ENCODE data around the gene SLC7A14. TPM values are rescaled to one million over a fixed set of nuclear protein-coding genes. Genes with fewer than 3 reads are reported as not detected.

Gene SLC7A14
- total RNA-seq, 5 donors from 2014 or later (not counting 1 experiment from before 2014, with no cell fraction given), result not detected

GRCh38 chr3:170476291-170476690, 109.6 kb downstream of the SLC7A14 start:
- H3K36me3 Mint-ChIP-seq, result no peaks in the 10 kb centered on the region
- H3K27ac Mint-ChIP-seq, result no peak overlapping the region
- H3K27me3 ChIP-seq (replicated peaks in 1 of 2; ENCODE audit: control insufficient read depth in 2 of 2, extremely low read depth in 1 of 2, insufficient read depth in 2 of 2, low read length in 1 of 2), result peaks cover 2 to 13% of the 10 kb centered on the region in 2 experiments
- H3K4me1 ChIP-seq (ENCODE audit: control insufficient read depth in 1 of 2, extremely low read depth in 1 of 2, insufficient read depth in 2 of 2, low read length in 2 of 2), result no peaks in the 10 kb centered on the region
- no peak overlapping the region for H3K27ac ChIP-seq (ENCODE audit: low read length)
- 51% methylated on average over 2 of the region's 6 CpGs for WGBS (ENCODE audit: insufficient coverage)
- ATAC-seq (replicated peaks in 1 of 4) (no peak), DNase-seq (no peak)
- peaks cover 23 to 24% of the 10 kb centered on the region in 2 donors for H3K27me3 Mint-ChIP-seq
- no peaks in the 10 kb centered on the region for H3K9me3 Mint-ChIP-seq
- H3K4me1 Mint-ChIP-seq, result no peaks in the 10 kb centered on the region
- ChIA-PET POLR2A (no interaction called here), CTCF (no interaction called here)
- H3K4me3 Mint-ChIP-seq, result no peak overlapping the region
- H3K36me3 ChIP-seq (ENCODE audit: control insufficient read depth in 2 of 2, extremely low read depth in 1 of 2, insufficient read depth in 1 of 2, low read length in 1 of 2), result no peaks in the 10 kb centered on the region
- no peak overlapping the region for H3K4me3 ChIP-seq (ENCODE audit: control insufficient read depth in 1 of 2, extremely low read depth in 1 of 2, low read length in 1 of 2)
- H3K9me3 ChIP-seq, result no peaks in the 10 kb centered on the region

DNA sequence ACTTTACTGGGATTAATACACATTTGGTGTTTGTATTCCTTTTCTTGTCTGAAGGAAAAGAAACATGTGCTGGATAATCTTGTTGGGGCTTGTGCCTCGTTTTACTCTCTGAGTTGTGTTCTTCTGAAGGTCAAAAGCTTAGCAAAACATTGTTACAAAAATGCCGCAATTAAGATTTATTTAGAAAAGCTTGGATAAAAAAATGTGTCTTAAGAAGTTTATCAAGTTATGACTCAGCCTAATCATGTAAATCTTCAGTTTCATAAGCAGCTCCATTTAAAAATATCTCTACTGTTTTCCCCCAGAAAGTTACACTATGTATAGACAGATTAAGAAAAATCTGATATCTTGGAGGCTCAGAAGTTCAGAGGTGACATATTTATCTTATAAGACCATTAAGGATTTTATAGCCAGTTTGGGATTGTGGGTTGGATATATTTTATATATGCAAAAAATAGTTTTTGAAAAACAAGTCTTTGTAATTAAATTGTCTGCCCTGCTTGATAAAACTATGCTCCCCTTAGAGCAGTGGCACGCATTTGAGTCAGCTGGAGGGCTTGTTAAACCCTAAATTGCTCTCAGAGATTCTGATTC, 110.7 kb downstream of the SLC7A14 start:
- ChIA-PET CTCF (no interaction called here), POLR2A (no interaction called here)
- no peaks in the 10 kb centered on the region for H3K4me1 Mint-ChIP-seq
- H3K36me3 ChIP-seq (ENCODE audit: control insufficient read depth in 2 of 2, extremely low read depth in 1 of 2, insufficient read depth in 1 of 2, low read length in 1 of 2), result no peaks in the 10 kb centered on the region
- H3K4me3 Mint-ChIP-seq, result no peak overlapping the region
- H3K4me3 ChIP-seq (ENCODE audit: control insufficient read depth in 1 of 2, extremely low read depth in 1 of 2, low read length in 1 of 2), result no peak overlapping the region
- no peaks in the 10 kb centered on the region for H3K9me3 Mint-ChIP-seq
- peaks cover 2 to 10% of the 10 kb centered on the region in 2 experiments for H3K27me3 ChIP-seq (replicated peaks in 1 of 2; ENCODE audit: control insufficient read depth in 2 of 2, extremely low read depth in 1 of 2, insufficient read depth in 2 of 2, low read length in 1 of 2)
- no peak for DNase-seq
- ATAC-seq (replicated peaks in 1 of 4), result no peak
- H3K27ac Mint-ChIP-seq, result no peak overlapping the region
- no peaks in the 10 kb centered on the region for H3K9me3 ChIP-seq
- H3K36me3 Mint-ChIP-seq, result no peaks in the 10 kb centered on the region
- no peaks in the 10 kb centered on the region for H3K4me1 ChIP-seq (ENCODE audit: control insufficient read depth in 1 of 2, extremely low read depth in 1 of 2, insufficient read depth in 2 of 2, low read length in 2 of 2)
- H3K27me3 Mint-ChIP-seq, result peaks cover 30 to 34% of the 10 kb centered on the region in 2 donors
- H3K27ac ChIP-seq (ENCODE audit: low read length), result no peak overlapping the region
- 64% methylated on average over 2 of the region's 3 CpGs for WGBS (ENCODE audit: insufficient coverage)

DNA sequence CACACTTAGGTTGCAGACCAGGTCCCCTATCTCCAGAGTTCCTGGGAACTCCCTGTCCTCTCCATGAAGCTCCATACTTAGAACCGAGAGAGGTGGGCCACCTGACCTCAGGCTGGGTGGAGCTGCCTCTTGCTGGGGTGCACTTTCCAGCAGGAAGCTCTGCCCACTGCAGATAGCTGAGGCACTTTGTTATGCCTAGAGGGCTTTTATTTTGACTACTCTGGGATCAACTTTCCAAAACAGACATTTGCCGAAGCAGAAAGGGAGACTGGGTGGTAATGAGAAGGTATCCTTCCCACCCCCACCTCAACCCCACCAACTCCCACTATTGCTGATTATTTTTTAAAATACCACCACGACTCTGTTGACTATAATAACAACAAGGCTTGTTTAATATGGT, 112.5 kb downstream of the SLC7A14 start:
- CTCF ChIA-PET, result no interaction called here
- no peak overlapping the region for H3K4me3 Mint-ChIP-seq
- no peaks in the 10 kb centered on the region for H3K36me3 ChIP-seq (ENCODE audit: control insufficient read depth in 2 of 2, extremely low read depth in 1 of 2, insufficient read depth in 1 of 2, low read length in 1 of 2)
- no peaks in the 10 kb centered on the region for H3K9me3 ChIP-seq
- no peaks in the 10 kb centered on the region for H3K4me1 ChIP-seq (ENCODE audit: control insufficient read depth in 1 of 2, extremely low read depth in 1 of 2, insufficient read depth in 2 of 2, low read length in 2 of 2)
- ATAC-seq (replicated peaks in 1 of 4) (no peak), DNase-seq (no peak)
- no peaks in the 10 kb centered on the region for H3K36me3 Mint-ChIP-seq
- H3K9me3 Mint-ChIP-seq, result no peaks in the 10 kb centered on the region
- no peaks in the 10 kb centered on the region for H3K4me1 Mint-ChIP-seq
- peaks cover 2 to 11% of the 10 kb centered on the region in 2 experiments for H3K27me3 ChIP-seq (replicated peaks in 1 of 2; ENCODE audit: control insufficient read depth in 2 of 2, extremely low read depth in 1 of 2, insufficient read depth in 2 of 2, low read length in 1 of 2)
- no peak overlapping the region for H3K27ac Mint-ChIP-seq
- H3K4me3 ChIP-seq (ENCODE audit: control insufficient read depth in 1 of 2, extremely low read depth in 1 of 2, low read length in 1 of 2), result no peak overlapping the region
- no peak overlapping the region for H3K27ac ChIP-seq (ENCODE audit: low read length)
- H3K27me3 Mint-ChIP-seq, result peaks cover 33 to 35% of the 10 kb centered on the region in 2 donors
- POLR2A ChIA-PET, result no interaction called here
- WGBS (ENCODE audit: insufficient coverage), result 22% methylated on average over 1 of the region's 3 CpGs

GRCh38 chr3:170471149-170471548, 114.7 kb downstream of the SLC7A14 start:
- ChIA-PET POLR2A (no interaction called here), CTCF (no interaction called here)
- peaks cover 2 to 11% of the 10 kb centered on the region in 2 experiments for H3K27me3 ChIP-seq (replicated peaks in 1 of 2; ENCODE audit: control insufficient read depth in 2 of 2, extremely low read depth in 1 of 2, insufficient read depth in 2 of 2, low read length in 1 of 2)
- H3K4me3 ChIP-seq (ENCODE audit: control insufficient read depth in 1 of 2, extremely low read depth in 1 of 2, low read length in 1 of 2), result no peak overlapping the region
- H3K36me3 Mint-ChIP-seq, result no peaks in the 10 kb centered on the region
- WGBS (ENCODE audit: insufficient coverage), result no CpG with 5 or more reads among the region's 3 CpGs
- H3K9me3 Mint-ChIP-seq, result no peaks in the 10 kb centered on the region
- DNase-seq, result no peak
- H3K36me3 ChIP-seq (ENCODE audit: control insufficient read depth in 2 of 2, extremely low read depth in 1 of 2, insufficient read depth in 1 of 2, low read length in 1 of 2), result no peaks in the 10 kb centered on the region
- no peaks in the 10 kb centered on the region for H3K4me1 ChIP-seq (ENCODE audit: control insufficient read depth in 1 of 2, extremely low read depth in 1 of 2, insufficient read depth in 2 of 2, low read length in 2 of 2)
- H3K27ac ChIP-seq (ENCODE audit: low read length), result no peak overlapping the region
- no peaks in the 10 kb centered on the region for H3K4me1 Mint-ChIP-seq
- no peak for ATAC-seq (replicated peaks in 1 of 4)
- no peaks in the 10 kb centered on the region for H3K9me3 ChIP-seq
- H3K27ac Mint-ChIP-seq, result no peak overlapping the region
- H3K4me3 Mint-ChIP-seq, result no peak overlapping the region
- H3K27me3 Mint-ChIP-seq, result peaks cover 32 to 33% of the 10 kb centered on the region in 2 donors

DNA sequence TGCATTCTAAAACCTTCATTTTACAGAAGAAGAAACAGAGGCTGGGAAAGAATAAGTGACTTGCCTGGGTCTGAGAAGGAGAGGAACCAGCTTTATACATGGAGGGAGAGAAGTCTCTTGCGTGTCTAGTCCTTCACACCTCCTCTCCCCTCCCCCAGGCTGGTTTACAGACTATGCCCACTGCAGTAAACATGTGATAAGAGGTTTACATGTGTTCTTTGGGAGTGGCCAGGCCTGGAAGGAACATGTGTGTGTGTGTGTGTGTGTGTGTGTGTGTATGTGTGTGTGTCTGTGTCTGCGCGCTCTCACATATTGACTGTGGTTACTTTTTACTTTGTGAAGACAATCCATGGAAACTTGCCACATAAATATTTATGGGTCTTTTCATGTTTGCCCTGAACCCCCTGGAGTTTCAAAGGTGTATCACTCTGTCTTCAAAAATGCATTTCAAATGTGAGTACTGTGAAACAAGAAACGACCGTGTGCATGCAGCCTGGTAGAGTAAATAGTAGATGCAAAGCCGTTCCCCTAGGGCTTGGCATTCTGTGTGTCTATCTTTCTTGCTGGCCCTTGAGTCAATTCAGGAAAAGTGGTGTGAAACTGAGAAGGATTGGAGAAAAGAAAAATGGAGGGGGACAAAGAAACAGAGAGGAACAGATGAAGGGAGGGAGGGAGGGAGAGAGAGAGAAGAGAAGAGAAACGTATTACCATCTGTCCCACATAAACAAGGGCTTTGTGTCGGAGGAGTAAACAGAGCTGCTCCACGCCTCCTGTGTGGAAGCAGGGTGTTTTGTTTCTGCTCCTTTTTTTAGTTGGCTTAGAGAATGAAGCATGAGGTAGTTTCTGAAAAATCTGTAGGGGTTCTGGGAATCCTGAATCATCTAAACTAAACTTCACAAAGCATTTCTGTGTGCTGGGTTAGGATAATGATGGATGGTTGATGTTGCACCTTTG, 115.5 kb downstream of the SLC7A14 start:
- no peak overlapping the region for H3K4me3 ChIP-seq (ENCODE audit: control insufficient read depth in 1 of 2, extremely low read depth in 1 of 2, low read length in 1 of 2)
- ATAC-seq (replicated peaks in 1 of 4) (no peak), DNase-seq (no peak)
- Mint-ChIP-seq H3K4me1 (no peaks in the 10 kb centered on the region), H3K36me3 (no peaks in the 10 kb centered on the region), H3K27ac (no peak overlapping the region), H3K4me3 (no peak overlapping the region), H3K27me3 (peaks cover 25 to 26% of the 10 kb centered on the region in 2 donors), H3K9me3 (no peaks in the 10 kb centered on the region)
- H3K9me3 ChIP-seq, result no peaks in the 10 kb centered on the region
- 51% methylated on average over 3 of the region's 9 CpGs for WGBS (ENCODE audit: insufficient coverage)
- CTCF ChIA-PET, result no interaction called here
- H3K4me1 ChIP-seq (ENCODE audit: control insufficient read depth in 1 of 2, extremely low read depth in 1 of 2, insufficient read depth in 2 of 2, low read length in 2 of 2), result no peaks in the 10 kb centered on the region
- POLR2A ChIA-PET, result no interaction called here
- no peaks in the 10 kb centered on the region for H3K36me3 ChIP-seq (ENCODE audit: control insufficient read depth in 2 of 2, extremely low read depth in 1 of 2, insufficient read depth in 1 of 2, low read length in 1 of 2)
- no peak overlapping the region for H3K27ac ChIP-seq (ENCODE audit: low read length)
- H3K27me3 ChIP-seq (replicated peaks in 1 of 2; ENCODE audit: control insufficient read depth in 2 of 2, extremely low read depth in 1 of 2, insufficient read depth in 2 of 2, low read length in 1 of 2), result peaks cover 2 to 11% of the 10 kb centered on the region in 2 experiments

DNA sequence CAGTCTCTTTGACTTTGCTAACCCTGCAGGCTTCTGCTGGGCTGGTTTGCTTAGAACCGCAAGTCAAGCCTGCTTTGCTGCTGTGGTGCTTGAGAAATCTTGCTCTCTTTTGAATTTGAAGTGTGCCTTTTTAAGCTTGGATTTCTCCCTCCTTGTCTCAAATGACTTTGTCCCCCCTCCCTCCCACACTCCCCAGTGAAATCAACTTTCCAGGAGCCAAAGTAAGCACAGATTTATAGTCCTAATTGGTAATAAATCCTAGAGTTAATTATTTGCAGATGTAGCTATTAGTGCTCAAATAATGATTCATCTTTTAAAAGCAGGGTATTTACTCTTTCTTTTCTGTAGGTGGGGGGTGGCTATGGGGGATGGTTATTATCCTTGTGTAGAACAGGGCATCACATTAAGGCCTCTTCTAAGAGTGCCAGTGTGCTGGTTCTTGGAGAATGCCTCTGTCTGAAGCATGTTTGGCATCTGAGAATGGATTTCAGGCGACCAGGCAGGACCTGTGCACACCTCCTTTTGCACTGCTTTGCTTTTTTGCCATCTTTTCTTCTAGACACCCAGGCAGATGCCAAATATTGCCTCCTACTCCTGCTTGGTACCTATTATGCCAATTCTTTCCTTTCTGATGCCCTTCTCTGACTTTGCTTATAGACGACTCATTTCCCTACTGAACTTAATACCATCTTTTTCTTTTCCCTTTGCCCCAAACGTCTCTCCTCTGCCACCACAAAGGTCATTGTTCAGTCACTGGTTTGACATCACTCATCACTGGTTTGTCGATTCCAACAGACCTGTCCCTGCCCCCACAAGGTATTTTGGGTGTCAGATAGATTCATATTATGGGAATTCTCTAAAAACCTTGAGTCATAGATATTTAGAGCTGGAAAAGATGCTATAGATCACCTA, 116.5 kb downstream of the SLC7A14 start:
- Mint-ChIP-seq H3K36me3 (no peaks in the 10 kb centered on the region), H3K4me3 (no peak overlapping the region), H3K27ac (no peak overlapping the region), H3K4me1 (no peaks in the 10 kb centered on the region), H3K9me3 (no peaks in the 10 kb centered on the region), H3K27me3 (peaks cover 22 to 26% of the 10 kb centered on the region in 2 donors)
- peaks cover 2 to 9% of the 10 kb centered on the region in 2 experiments for H3K27me3 ChIP-seq (replicated peaks in 1 of 2; ENCODE audit: control insufficient read depth in 2 of 2, extremely low read depth in 1 of 2, insufficient read depth in 2 of 2, low read length in 1 of 2)
- ATAC-seq (replicated peaks in 1 of 4) (no peak), DNase-seq (no peak)
- no peak overlapping the region for H3K4me3 ChIP-seq (ENCODE audit: control insufficient read depth in 1 of 2, extremely low read depth in 1 of 2, low read length in 1 of 2)
- no peaks in the 10 kb centered on the region for H3K36me3 ChIP-seq (ENCODE audit: control insufficient read depth in 2 of 2, extremely low read depth in 1 of 2, insufficient read depth in 1 of 2, low read length in 1 of 2)
- ChIA-PET POLR2A (interaction anchor here in 1 of 2 donors (0.6 kb wide), 1 partner anchor 1275 kb away, joined by 8 read pairs; no protein-coding TSS in a partner anchor), CTCF (no interaction called here)
- no peaks in the 10 kb centered on the region for H3K9me3 ChIP-seq
- no peaks in the 10 kb centered on the region for H3K4me1 ChIP-seq (ENCODE audit: control insufficient read depth in 1 of 2, extremely low read depth in 1 of 2, insufficient read depth in 2 of 2, low read length in 2 of 2)
- 18% methylated on average over 2 of the region's 5 CpGs for WGBS (ENCODE audit: insufficient coverage)
- H3K27ac ChIP-seq (ENCODE audit: low read length), result no peak overlapping the region
